HEK293 (cell line): ENCODE data around the gene FUT4.
"Not testable (repeated sequence)": the region's sequence is repeated elsewhere in the genome, so short reads cannot be mapped to it uniquely, and the experiment has no call there.

Experiments
- CTCF ChIA-PET: fragments of 350-600 bp; formaldehyde crosslinking; extraction: SDS; loops from one replicate; lab custom pipeline; 2021; ENCODE audit warnings: antibody characterized with exemption; lab: Yijun Ruan, JAX
- POLR2A ChIA-PET: fragments of 300-600 bp; formaldehyde crosslinking; extraction: SDS; loops from one replicate; lab custom pipeline; 2020; ENCODE audit warnings: antibody characterized with exemption, inconsistent platforms; lab: Yijun Ruan, JAX
- H3K27ac ChIP-seq: fragments of 200-500 bp; sonication (Bioruptor generic); 2 replicates; pipeline ENCODE4 v1.5.1; 2014; ENCODE audit warnings: low read depth, low read length, control low read depth, inconsistent platforms; ENCODE audit errors: extremely low read depth
- H3K36me3 ChIP-seq, 2 experiments: fragments of 200-500 bp in 1 of 2; sonication (Bioruptor generic) in 1 of 2; 1 replicate in 1 of 2; 2 replicates in 1 of 2; pipeline ENCODE4 v1.5.1; 2014 to 2017; ENCODE audit warnings: inconsistent platforms in 2 of 2, low read length in 2 of 2; ENCODE audit not compliant: control insufficient read depth in 2 of 2, insufficient read depth in 1 of 2
- H3K4me1 ChIP-seq: fragments of 200-500 bp; sonication (Bioruptor generic); 2 replicates; pipeline ENCODE4 v1.5.1; 2014; ENCODE audit warnings: mild to moderate bottlenecking, low read length, inconsistent platforms; ENCODE audit not compliant: control insufficient read depth, insufficient read depth
- H3K4me3 ChIP-seq: 2 replicates; pipeline ENCODE4 v1.5.1; 2011; ENCODE audit warnings: low read depth, mild to moderate bottlenecking, control low read depth, low read length, moderate library complexity
- H3K9me3 ChIP-seq: fragments of 200-500 bp; sonication (Bioruptor generic); 2 replicates; pipeline ENCODE4 v1.5.1; 2014; ENCODE audit warnings: low read depth, low read length, inconsistent platforms; ENCODE audit not compliant: control insufficient read depth, insufficient read depth
- GLI2 ChIP-seq: fragments of 450-650 bp; formaldehyde crosslinking; IDR thresholded peaks from 2 replicates; pipeline ENCODE4; 2017; ENCODE audit warnings: missing biosample characterization, missing genetic modification characterization, low read depth, borderline replicate concordance
- KLF9 ChIP-seq: fragments of 450-650 bp; formaldehyde crosslinking; IDR thresholded peaks from 2 replicates; pipeline ENCODE4 v1.5.1; 2016; ENCODE audit warnings: missing biosample characterization, missing genetic modification characterization, low read depth
- SP7 ChIP-seq: fragments of 450-650 bp; formaldehyde crosslinking; IDR thresholded peaks from 2 replicates; pipeline ENCODE4 v1.5.1; 2016; ENCODE audit warnings: missing biosample characterization, missing genetic modification characterization
- ZNF121 ChIP-seq: fragments of 450-650 bp; formaldehyde crosslinking; IDR thresholded peaks from 2 replicates; pipeline ENCODE4 v1.5.1; 2016; ENCODE audit warnings: missing biosample characterization, missing genetic modification characterization
- ZNF133 ChIP-seq: fragments of 450-650 bp; formaldehyde crosslinking; IDR thresholded peaks from 2 replicates; pipeline ENCODE4 v1.5.1; 2016; ENCODE audit warnings: missing biosample characterization, missing genetic modification characterization
- ZNF280D ChIP-seq: fragments of 450-650 bp; formaldehyde crosslinking; IDR thresholded peaks from 2 replicates; pipeline ENCODE4 v1.5.1; 2016; ENCODE audit warnings: missing biosample characterization, missing genetic modification characterization
- ZNF341 ChIP-seq: fragments of 450-650 bp; formaldehyde crosslinking; IDR thresholded peaks from 2 replicates; pipeline ENCODE4; 2016; ENCODE audit warnings: low read depth, missing biosample characterization, missing genetic modification characterization
- ZNF404 ChIP-seq: fragments of 450-650 bp; formaldehyde crosslinking; IDR thresholded peaks from 2 replicates; pipeline ENCODE4 v1.5.1; 2017; ENCODE audit warnings: missing biosample characterization, missing genetic modification characterization
- ZNF449 ChIP-seq: fragments of 450-650 bp; formaldehyde crosslinking; IDR thresholded peaks from 2 replicates; pipeline ENCODE4 v1.5.1; 2017; ENCODE audit warnings: missing biosample characterization, mild to moderate bottlenecking, missing genetic modification characterization, moderate library complexity
- ZNF544 ChIP-seq: fragments of 450-650 bp; formaldehyde crosslinking; IDR thresholded peaks from 2 replicates; pipeline ENCODE4 v1.5.0; 2017; ENCODE audit warnings: missing biosample characterization, missing genetic modification characterization
- ZNF610 ChIP-seq: fragments of 450-650 bp; formaldehyde crosslinking; IDR thresholded peaks from 2 replicates; pipeline ENCODE4 v1.5.1; 2016; ENCODE audit warnings: missing biosample characterization, missing genetic modification characterization, borderline replicate concordance
- ZNF624 ChIP-seq: fragments of 450-650 bp; formaldehyde crosslinking; IDR thresholded peaks from 2 replicates; pipeline ENCODE4 v1.5.1; 2017; ENCODE audit warnings: missing biosample characterization, missing genetic modification characterization
- ZNF654 ChIP-seq: fragments of 450-650 bp; formaldehyde crosslinking; IDR thresholded peaks from 2 replicates; pipeline ENCODE4 v1.5.1; 2016; ENCODE audit warnings: low read depth, missing biosample characterization, missing genetic modification characterization
- TF ChIP-seq, protein P1 (sequence below): fragments of 450-650 bp; formaldehyde crosslinking; IDR thresholded peaks from 2 replicates; pipeline ENCODE4 v1.5.1; 2016; ENCODE audit warnings: missing biosample characterization, missing genetic modification characterization
- TF ChIP-seq, protein P2 (sequence below): fragments of 450-650 bp; formaldehyde crosslinking; IDR thresholded peaks from 2 replicates; pipeline ENCODE4 v1.5.1; 2016; ENCODE audit warnings: missing biosample characterization, missing genetic modification characterization
- TF ChIP-seq, protein P3 (sequence below): fragments of 450-650 bp; formaldehyde crosslinking; IDR thresholded peaks from 2 replicates; pipeline ENCODE4 v1.5.1; 2017; ENCODE audit warnings: missing biosample characterization, missing genetic modification characterization

Gene FUT4

DNA sequence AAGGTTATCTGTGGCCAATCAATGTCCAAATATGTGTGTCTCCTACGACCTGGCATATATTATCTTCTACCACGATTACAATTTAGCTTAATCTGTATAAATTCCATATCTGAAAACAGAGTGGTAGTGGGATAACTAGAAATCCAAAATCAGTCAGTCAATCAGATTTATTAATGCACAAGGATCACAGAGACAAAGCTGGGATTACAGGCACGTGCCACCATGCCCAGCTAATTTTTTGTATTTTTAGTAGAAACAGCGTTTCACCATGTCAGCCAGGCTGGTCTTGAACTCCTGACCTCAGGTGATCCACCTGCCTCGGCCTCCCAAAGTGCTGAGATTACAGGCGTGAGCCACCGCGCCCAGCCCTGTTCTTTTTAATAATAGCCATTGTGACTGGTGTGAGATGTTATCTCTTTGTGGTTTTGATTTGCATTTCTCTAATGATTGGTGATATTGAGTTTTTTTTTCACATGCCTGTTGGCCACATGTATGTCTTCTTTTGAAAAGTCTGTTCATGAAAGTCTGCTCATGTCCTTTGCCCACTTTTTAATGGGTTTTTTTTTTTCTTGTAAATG is 12.1 kb downstream of the FUT4 start:
- not testable (repeated sequence) for H3K9me3 ChIP-seq, H3K27ac ChIP-seq, H3K36me3 ChIP-seq, H3K4me3 ChIP-seq, H3K4me1 ChIP-seq
- ChIA-PET POLR2A (interaction anchor here (1.9 kb wide), 1 partner anchor 12 kb away, joined by 6 read pairs; the partner anchor contains the start of gene FUT4), CTCF (interaction anchor here (1.2 kb wide), 1 partner anchor 12 kb away, joined by 3 read pairs; the partner anchor contains the start of gene FUT4)

DNA sequence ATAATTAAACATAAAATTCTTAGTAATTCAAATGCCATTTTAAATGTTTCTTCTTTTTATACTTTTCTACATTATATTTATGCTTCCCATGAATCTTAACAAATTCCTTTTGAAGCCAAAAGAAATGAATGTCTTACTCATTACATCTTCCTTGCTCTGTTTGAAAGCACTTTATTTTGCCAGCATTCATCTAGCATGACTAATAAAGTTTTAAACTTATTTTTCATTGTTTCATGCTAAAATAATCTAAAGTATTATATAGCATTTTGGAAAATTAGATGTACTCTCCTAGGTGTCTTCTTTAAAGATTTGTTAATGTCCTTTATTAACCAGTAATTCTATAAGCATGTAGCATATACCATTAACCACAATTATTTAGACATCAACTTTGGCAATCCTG is 13.7 kb downstream of the FUT4 start:
- Histone ChIP-seq H3K36me3 (no peaks in the 10 kb centered on the region), H3K4me3 (no peak overlapping the region), H3K4me1 (no peaks in the 10 kb centered on the region; the same call in 1 of the 2 replicates), H3K27ac (no peak overlapping the region), H3K9me3 (no peaks in the 10 kb centered on the region)
- TF ChIP-seq GLI2 (no peak), KLF9 (tag by site-specific recombination) (no peak), ZNF654 (tag by site-specific recombination) (no peak), ZNF133 (tag by site-specific recombination) (no peak), ZNF449 (tag by site-specific recombination) (no peak), ZNF121 (tag by site-specific recombination) (no peak), ZNF341 (no peak), ZNF280D (tag by site-specific recombination) (no peak), ZNF404 (no peak), ZNF610 (tag by site-specific recombination) (no peak), SP7 (no peak), ZNF624 (no peak), ZNF544 (tag by site-specific recombination) (no peak)
- TF ChIP-seq, protein P1, sequence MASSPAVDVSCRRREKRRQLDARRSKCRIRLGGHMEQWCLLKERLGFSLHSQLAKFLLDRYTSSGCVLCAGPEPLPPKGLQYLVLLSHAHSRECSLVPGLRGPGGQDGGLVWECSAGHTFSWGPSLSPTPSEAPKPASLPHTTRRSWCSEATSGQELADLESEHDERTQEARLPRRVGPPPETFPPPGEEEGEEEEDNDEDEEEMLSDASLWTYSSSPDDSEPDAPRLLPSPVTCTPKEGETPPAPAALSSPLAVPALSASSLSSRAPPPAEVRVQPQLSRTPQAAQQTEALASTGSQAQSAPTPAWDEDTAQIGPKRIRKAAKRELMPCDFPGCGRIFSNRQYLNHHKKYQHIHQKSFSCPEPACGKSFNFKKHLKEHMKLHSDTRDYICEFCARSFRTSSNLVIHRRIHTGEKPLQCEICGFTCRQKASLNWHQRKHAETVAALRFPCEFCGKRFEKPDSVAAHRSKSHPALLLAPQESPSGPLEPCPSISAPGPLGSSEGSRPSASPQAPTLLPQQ (tag by site-specific recombination) = no peak
- TF ChIP-seq, protein P2, sequence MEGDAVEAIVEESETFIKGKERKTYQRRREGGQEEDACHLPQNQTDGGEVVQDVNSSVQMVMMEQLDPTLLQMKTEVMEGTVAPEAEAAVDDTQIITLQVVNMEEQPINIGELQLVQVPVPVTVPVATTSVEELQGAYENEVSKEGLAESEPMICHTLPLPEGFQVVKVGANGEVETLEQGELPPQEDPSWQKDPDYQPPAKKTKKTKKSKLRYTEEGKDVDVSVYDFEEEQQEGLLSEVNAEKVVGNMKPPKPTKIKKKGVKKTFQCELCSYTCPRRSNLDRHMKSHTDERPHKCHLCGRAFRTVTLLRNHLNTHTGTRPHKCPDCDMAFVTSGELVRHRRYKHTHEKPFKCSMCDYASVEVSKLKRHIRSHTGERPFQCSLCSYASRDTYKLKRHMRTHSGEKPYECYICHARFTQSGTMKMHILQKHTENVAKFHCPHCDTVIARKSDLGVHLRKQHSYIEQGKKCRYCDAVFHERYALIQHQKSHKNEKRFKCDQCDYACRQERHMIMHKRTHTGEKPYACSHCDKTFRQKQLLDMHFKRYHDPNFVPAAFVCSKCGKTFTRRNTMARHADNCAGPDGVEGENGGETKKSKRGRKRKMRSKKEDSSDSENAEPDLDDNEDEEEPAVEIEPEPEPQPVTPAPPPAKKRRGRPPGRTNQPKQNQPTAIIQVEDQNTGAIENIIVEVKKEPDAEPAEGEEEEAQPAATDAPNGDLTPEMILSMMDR (tag by site-specific recombination) = no peak
- TF ChIP-seq, protein P3, sequence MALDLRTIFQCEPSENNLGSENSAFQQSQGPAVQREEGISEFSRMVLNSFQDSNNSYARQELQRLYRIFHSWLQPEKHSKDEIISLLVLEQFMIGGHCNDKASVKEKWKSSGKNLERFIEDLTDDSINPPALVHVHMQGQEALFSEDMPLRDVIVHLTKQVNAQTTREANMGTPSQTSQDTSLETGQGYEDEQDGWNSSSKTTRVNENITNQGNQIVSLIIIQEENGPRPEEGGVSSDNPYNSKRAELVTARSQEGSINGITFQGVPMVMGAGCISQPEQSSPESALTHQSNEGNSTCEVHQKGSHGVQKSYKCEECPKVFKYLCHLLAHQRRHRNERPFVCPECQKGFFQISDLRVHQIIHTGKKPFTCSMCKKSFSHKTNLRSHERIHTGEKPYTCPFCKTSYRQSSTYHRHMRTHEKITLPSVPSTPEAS (tag by site-specific recombination) = no peak
- ChIA-PET POLR2A (no interaction called here), CTCF (no interaction called here)
